WI38 (cell line): Measurements from ENCODE around the gene SNCA.

Experiments
- H3K4me3 ChIP-seq: 2 replicates; pipeline ENCODE4 v1.5.1; 2011; ENCODE audit warnings: low read depth, mild to moderate bottlenecking, control low read depth, low read length
- CTCF ChIP-seq: IDR thresholded peaks from 2 replicates; pipeline ENCODE4 v1.5.1; 2012; ENCODE audit warnings: low read depth, mild to moderate bottlenecking, control low read depth, low read length

The SNCA gene

DNA sequence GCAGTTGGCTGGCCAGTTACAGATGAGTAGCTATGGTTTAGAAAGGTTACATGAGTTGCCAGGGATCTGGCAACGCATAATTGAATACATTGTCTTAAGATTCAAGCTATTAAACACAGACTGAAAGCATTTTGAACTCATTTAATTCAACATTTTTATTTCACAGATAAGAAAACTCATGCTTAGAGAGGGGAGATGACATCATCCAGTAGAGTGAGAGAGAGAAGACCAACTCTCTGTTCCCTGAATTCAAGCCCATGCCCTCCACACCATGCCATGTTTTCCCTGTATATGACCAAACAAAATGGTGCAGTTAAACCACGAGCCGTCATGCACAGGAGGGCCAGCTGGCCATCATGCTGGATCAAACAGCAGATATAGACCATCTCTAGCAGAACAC is 22.6 kb downstream of the SNCA start:
- TF ChIP-seq CTCF, result no peak
- H3K4me3 ChIP-seq, result no peak overlapping the region

DNA sequence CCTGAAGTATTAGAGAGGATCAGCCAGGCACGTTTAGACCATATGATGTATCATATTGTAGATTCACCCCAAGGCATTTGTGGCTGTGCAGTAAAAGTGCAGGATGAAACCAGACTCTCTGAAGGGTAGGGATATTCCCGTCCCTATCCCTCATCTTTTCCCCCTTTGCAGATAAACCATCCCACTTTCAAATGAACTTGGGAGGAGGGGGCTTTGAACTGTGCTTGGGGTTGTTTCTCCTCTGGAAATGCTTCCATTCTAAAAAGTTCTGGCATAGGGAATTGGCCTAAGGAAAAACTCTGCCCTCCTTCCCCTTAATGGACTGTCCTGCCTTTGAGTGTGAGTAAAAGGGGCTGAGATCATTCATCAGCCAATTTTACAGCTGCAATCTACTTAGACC is 23.8 kb downstream of the SNCA start:
- TF ChIP-seq CTCF, result no peak
- H3K4me3 ChIP-seq, result no peak overlapping the region

DNA sequence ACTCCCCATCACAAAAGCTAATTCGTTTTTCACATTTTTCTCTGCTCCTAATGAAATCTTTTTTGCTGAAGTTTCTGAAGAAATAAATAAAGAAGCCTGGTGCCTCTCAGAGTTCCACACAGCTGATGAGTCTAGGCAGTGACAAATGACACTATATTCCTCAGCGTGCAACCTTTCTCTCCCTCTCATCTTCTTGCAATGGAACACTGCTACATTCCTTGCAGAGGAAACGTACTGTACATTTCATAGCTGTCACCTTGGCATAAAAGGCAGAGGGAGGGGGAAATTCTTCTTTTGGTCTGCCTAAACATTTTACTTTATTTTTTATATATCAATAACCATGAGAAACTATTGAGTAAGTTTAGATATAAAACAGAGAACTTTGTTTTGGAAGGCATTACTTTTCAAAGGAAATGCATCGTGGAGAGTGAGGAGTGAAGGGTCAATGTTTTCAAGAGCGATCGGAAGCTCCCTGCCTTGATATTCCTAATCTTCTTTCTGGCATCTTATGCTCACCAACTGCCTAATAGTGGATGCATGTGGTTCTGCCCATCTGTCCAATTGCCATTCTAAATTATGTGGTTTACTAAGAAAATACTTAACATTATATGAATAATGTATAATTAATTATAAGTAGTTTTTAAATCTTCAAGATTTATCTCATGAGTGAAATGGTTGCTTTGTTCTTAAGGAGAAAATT is 29.4 kb downstream of the SNCA start:
- TF ChIP-seq CTCF, result no peak
- no peak overlapping the region for H3K4me3 ChIP-seq

- H3K4me3 ChIP-seq, result no peak overlapping the region
- TF ChIP-seq CTCF, result no peak
Measured at GRCh38 chr4:89805297-89805696, 31.7 kb downstream of the SNCA start.

DNA sequence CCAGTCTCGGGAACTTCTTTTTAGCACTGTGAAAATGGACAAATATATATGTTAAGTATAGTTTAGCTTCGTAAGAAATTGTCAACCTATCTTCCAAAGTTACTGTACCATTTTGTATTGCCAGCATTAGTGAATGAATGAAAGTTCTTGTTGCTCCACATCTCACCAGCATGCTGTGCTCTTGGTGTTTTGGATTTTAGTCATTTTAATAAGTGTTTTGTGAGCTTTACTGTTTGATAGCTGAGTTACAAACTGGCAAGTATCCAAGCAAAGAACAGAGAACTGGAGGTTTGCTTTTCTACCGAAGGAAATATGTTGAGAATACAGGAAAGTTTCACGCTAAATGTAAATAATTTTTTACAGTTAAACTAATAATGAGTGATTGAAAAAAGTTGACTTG is 33.0 kb downstream of the SNCA start:
- no peak overlapping the region for H3K4me3 ChIP-seq
- TF ChIP-seq CTCF, result no peak

GRCh38 chr4:89803036-89803435 is 33.9 kb downstream of the SNCA start:
- TF ChIP-seq CTCF, result no peak
- no peak overlapping the region for H3K4me3 ChIP-seq

DNA sequence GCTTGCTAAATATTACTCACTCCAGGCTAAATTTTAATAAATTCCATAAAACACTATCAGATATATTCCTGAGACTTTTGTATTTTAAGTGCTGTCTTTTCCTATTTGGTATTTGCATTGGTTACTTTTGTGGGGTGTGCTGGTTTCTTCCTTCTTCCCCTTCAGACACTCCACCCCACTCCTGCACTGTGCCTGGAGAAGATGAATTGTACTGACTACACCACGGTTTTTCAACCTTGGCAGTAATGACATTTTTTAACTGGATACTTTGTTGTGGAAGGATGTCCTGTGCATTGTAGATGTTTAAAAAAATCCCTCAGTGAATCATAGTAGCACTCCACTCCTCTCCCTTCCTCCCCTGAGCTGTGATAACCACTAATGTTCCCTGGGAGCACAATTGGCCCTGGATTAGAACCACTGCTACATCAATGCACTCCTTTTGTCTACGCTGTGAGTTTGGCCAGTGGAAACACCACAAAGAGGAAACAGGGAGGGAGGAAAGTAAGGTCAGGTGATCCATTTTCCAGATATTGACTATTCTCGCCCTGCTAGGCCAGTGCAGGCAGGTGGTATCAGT is 36.3 kb downstream of the SNCA start:
- no peak overlapping the region for H3K4me3 ChIP-seq
- no peak for TF ChIP-seq CTCF
